Measurements from ENCODE around the gene RASAL2. TPM values are rescaled to one million over a fixed set of nuclear protein-coding genes. Genes with fewer than 3 reads are reported as not detected.

RASAL2 gene
- total and polyA plus RNA-seq, 2 experiments from 2014 or later: 16.0 to 42.2 TPM

- no peak for TF ChIP-seq ETS1 (IDR thresholded peaks at IDR 0.05)
- TF ChIP-seq JUNB (IDR thresholded peaks at IDR 0.05; ENCODE audit: unreplicated experiment): no peak
- TF ChIP-seq STAT1 (IDR thresholded peaks at IDR 0.05; ENCODE audit: unreplicated experiment): no peak
- TF ChIP-seq EZH2phosphoT487 (IDR thresholded peaks at IDR 0.05; ENCODE audit: unreplicated experiment): no peak
Measured at GRCh38 chr1:178509414-178510007, 415.6 kb downstream of the RASAL2 start (continued).

- Histone ChIP-seq H3K27ac (ENCODE audit: low read depth) (no peak overlapping the region), H3K4me2 (no peak overlapping the region), H3K79me2 (replicated peaks; ENCODE audit: insufficient read depth) (no peaks in the 10 kb centered on the region), H2AFZ (no peak overlapping the region), H3K4me1 (ENCODE audit: insufficient read depth) (no peaks in the 10 kb centered on the region), H4K20me1 (replicated peaks; ENCODE audit: insufficient read depth) (no peaks in the 10 kb centered on the region), H3K36me3 (ENCODE audit: insufficient read depth) (no peaks in the 10 kb centered on the region), H3K27me3 (ENCODE audit: insufficient read depth) (no peaks in the 10 kb centered on the region), H3K4me3 (no peak overlapping the region), H3F3A (replicated peaks; ENCODE audit: low read depth) (no peaks in the 10 kb centered on the region), H3K9me2 (ENCODE audit: insufficient read depth) (no peaks in the 10 kb centered on the region; the same call in 1 of the 2 replicates)
- Mint-ChIP-seq H3K4me1 (no peaks in the 10 kb centered on the region), H3K27ac (no peak overlapping the region), H3K9me3 (no peaks in the 10 kb centered on the region), H3K36me3 (ENCODE audit: low read depth) (no peaks in the 10 kb centered on the region), H3K27me3 (ENCODE audit: insufficient read depth, low read depth, poor library complexity) (peaks cover 4% of the 10 kb centered on the region), H3K4me3 (no peak overlapping the region)
- TF ChIP-seq CTCF (conservative IDR thresholded peaks at IDR 0.05; ENCODE audit: low read depth in 2 of 2) (no peak), ZNF331 (CRISPR knock-in tag; IDR thresholded peaks at IDR 0.05; ENCODE audit: low read depth) (no peak), EZH2phosphoT487 (IDR thresholded peaks at IDR 0.05; ENCODE audit: unreplicated experiment) (no peak), REST (IDR thresholded peaks at IDR 0.05; ENCODE audit: unreplicated experiment) (no peak), ETS1 (IDR thresholded peaks at IDR 0.05) (no peak)
- DNase-seq (ENCODE audit: low spot score): no peak
- ATAC-seq: no peak
Measured at GRCh38 chr1:178510155-178510554, 416.3 kb downstream of the RASAL2 start.

All from GM23338 (cell line).